NB4 (cell line): Measurements from ENCODE around the gene MEX3D.

ENCODE experiments used
- POLR2A ChIP-seq: IDR thresholded peaks from 2 replicates; pipeline ENCODE4 v1.6.1; 2011; ENCODE audit warnings: mild to moderate bottlenecking; ENCODE audit not compliant: insufficient read length; ENCODE audit errors: extremely low read depth
- TF ChIP-seq, protein P1 (sequence below): IDR thresholded peaks from one replicate; pipeline ENCODE4 v1.5.1; 2012; ENCODE audit warnings: low read depth, low read length

DNA sequence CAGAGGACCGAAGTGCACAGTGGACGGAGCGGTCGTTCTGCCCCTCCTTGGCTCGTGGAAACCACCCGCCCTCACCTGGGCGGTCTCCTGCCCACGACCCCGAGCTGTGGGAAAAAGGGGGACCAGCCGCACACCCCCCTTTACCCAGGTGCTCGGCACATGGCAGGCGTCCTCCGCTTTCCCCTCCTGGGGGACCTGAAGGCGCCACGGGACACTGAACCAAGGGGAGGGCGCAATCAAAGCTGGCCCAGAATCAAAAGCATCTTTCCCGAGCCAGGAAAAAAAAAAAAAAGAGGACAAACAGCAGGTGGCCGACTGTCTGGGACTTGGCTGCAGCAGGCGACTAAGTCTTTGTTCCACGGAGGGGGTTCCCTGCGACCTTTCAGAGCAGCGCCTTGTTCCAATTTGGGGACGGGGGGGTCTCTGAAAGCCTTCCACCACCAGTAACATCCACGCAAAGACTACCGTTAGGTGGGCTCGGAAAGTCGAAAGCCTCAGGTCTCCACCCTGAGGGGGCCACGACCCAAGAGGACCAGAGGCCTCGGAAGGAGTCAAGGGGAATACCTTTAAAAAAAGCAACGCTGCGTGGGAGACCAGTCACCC lies 23.4 kb upstream of the MEX3D start:
- TF ChIP-seq, protein P1, sequence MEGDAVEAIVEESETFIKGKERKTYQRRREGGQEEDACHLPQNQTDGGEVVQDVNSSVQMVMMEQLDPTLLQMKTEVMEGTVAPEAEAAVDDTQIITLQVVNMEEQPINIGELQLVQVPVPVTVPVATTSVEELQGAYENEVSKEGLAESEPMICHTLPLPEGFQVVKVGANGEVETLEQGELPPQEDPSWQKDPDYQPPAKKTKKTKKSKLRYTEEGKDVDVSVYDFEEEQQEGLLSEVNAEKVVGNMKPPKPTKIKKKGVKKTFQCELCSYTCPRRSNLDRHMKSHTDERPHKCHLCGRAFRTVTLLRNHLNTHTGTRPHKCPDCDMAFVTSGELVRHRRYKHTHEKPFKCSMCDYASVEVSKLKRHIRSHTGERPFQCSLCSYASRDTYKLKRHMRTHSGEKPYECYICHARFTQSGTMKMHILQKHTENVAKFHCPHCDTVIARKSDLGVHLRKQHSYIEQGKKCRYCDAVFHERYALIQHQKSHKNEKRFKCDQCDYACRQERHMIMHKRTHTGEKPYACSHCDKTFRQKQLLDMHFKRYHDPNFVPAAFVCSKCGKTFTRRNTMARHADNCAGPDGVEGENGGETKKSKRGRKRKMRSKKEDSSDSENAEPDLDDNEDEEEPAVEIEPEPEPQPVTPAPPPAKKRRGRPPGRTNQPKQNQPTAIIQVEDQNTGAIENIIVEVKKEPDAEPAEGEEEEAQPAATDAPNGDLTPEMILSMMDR = no peak
- no peak for TF ChIP-seq POLR2A
